NCI-H1694 treated with DMSO at 0.1 percent for 48 hours (cell line): ENCODE data around the gene KLRF2.
"Not testable (repeated sequence)": the region's sequence is repeated elsewhere in the genome, so short reads cannot be mapped to it uniquely, and the experiment has no call there.

Source experiments
- DNase-seq: peaks from one replicate; lab custom pipeline; 2025; lab: John Stamatoyannopoulos, UW

Gene KLRF2

GRCh38 chr12:9881246-9881645, at the start of gene KLRF2:
Gene KLRF2, plus strand, starts transcription at chr12:9881489. Its CDS starts 107 bp downstream, at chr12:9881596.
- DNase-seq, result no peak

GRCh38 chr12:9831720-9832119, 49.6 kb upstream of the KLRF2 start:
- no peak for DNase-seq

- no peak for DNase-seq
Measured at GRCh38 chr12:9843407-9843806, 37.9 kb upstream of the KLRF2 start.

- DNase-seq, result no peak
Measured at GRCh38 chr12:9848899-9849298, 32.4 kb upstream of the KLRF2 start.

- DNase-seq, result no peak
Measured at GRCh38 chr12:9851050-9851449, 30.2 kb upstream of the KLRF2 start.

GRCh38 chr12:9851927-9852326, 29.4 kb upstream of the KLRF2 start:
- DNase-seq, result no peak

- no peak for DNase-seq
Measured at GRCh38 chr12:9856151-9856550, 25.1 kb upstream of the KLRF2 start.

GRCh38 chr12:9856894-9857293, 24.4 kb upstream of the KLRF2 start:
- DNase-seq, result no peak

GRCh38 chr12:9858135-9858534, 23.2 kb upstream of the KLRF2 start:
- no peak for DNase-seq

GRCh38 chr12:9864913-9865675, 16.2 kb upstream of the KLRF2 start:
- no peak for DNase-seq

- no peak for DNase-seq
Measured at GRCh38 chr12:9866860-9867269, 14.4 kb upstream of the KLRF2 start.

GRCh38 chr12:9867531-9867930, 13.8 kb upstream of the KLRF2 start:
- DNase-seq, result no peak

- DNase-seq, result no peak
Measured at GRCh38 chr12:9868311-9868801, 12.9 kb upstream of the KLRF2 start.

GRCh38 chr12:9868951-9869306, 12.4 kb upstream of the KLRF2 start:
- no peak for DNase-seq

GRCh38 chr12:9869307-9870161, 11.8 kb upstream of the KLRF2 start, which contains the start of gene CLEC2B:
Gene CLEC2B, minus strand, starts transcription at chr12:9869354.
- no peak for DNase-seq

- no peak for DNase-seq
Measured at GRCh38 chr12:9870286-9870866, 10.9 kb upstream of the KLRF2 start.

GRCh38 chr12:9872162-9872561, 9.1 kb upstream of the KLRF2 start:
- DNase-seq, result no peak

- DNase-seq, result no peak
Measured at GRCh38 chr12:9872742-9873141, 8.5 kb upstream of the KLRF2 start.

GRCh38 chr12:9876120-9876519, 5.2 kb upstream of the KLRF2 start:
- DNase-seq, result not testable (repeated sequence)

GRCh38 chr12:9880532-9881078, 684 bp upstream of the KLRF2 start:
- no peak for DNase-seq

GRCh38 chr12:9881988-9882387, 699 bp downstream of the KLRF2 start:
- DNase-seq, result no peak

GRCh38 chr12:9883175-9883574, 1.9 kb downstream of the KLRF2 start:
- no peak for DNase-seq
